Femur (tissue), 1 donor: Measurements from ENCODE around the gene OR2J3.
"Not testable (repeated sequence)": the region's sequence is repeated elsewhere in the genome, so short reads cannot be mapped to it uniquely, and the experiment has no call there.

ENCODE experiments used
- DNase-seq: peaks from one replicate; pipeline ENCODE4 v3.0.0-alpha.2; 2017

OR2J3 gene

GRCh38 chr6:29107758-29108157 lies at the start of gene OR2J3:
Gene OR2J3 (plus strand): TSS chr6:29108058. CDS start chr6:29111891, 3,833 bp downstream.
- DNase-seq = no peak

- no peak for DNase-seq
Observed at GRCh38 chr6:29071831-29072723, 35.8 kb upstream of the OR2J3 start.

GRCh38 chr6:29079203-29079602 lies 28.7 kb upstream of the OR2J3 start:
- no peak for DNase-seq

GRCh38 chr6:29081312-29081711 lies 26.5 kb upstream of the OR2J3 start:
- no peak for DNase-seq

- no peak for DNase-seq
Observed at GRCh38 chr6:29082457-29082856, 25.4 kb upstream of the OR2J3 start.

- no peak for DNase-seq
Observed at GRCh38 chr6:29087213-29087612, 20.6 kb upstream of the OR2J3 start, which contains the start of gene OR2B3. Gene OR2B3 (minus strand): TSS chr6:29087313. CDS start chr6:29087248, 65 bp downstream.

GRCh38 chr6:29092957-29093356 lies 14.9 kb upstream of the OR2J3 start:
- no peak for DNase-seq

GRCh38 chr6:29097803-29098202 lies 10.1 kb upstream of the OR2J3 start:
- no peak for DNase-seq

GRCh38 chr6:29099190-29099589 lies 8.7 kb upstream of the OR2J3 start, which contains the start of gene OR2J1:
Gene OR2J1 (plus strand): TSS chr6:29099490. CDS start chr6:29100943, 1,453 bp downstream.
- DNase-seq = no peak

GRCh38 chr6:29112135-29112534 lies 4.3 kb downstream of the OR2J3 start:
- no peak for DNase-seq

GRCh38 chr6:29114964-29115363 lies 7.1 kb downstream of the OR2J3 start:
- not testable (repeated sequence) for DNase-seq

GRCh38 chr6:29129326-29130012 lies 21.6 kb downstream of the OR2J3 start:
- DNase-seq = no peak

- no peak for DNase-seq
Observed at GRCh38 chr6:29130644-29131043, 22.8 kb downstream of the OR2J3 start.

- DNase-seq = no peak
Observed at GRCh38 chr6:29131691-29132090, 23.8 kb downstream of the OR2J3 start.

- no peak for DNase-seq
Observed at GRCh38 chr6:29137724-29138123, 29.9 kb downstream of the OR2J3 start.

- DNase-seq = no peak
Observed at GRCh38 chr6:29141606-29142005, 33.7 kb downstream of the OR2J3 start.

- DNase-seq = no peak
Observed at GRCh38 chr6:29142309-29142708, 34.5 kb downstream of the OR2J3 start.

GRCh38 chr6:29146179-29146578 lies 38.3 kb downstream of the OR2J3 start:
- DNase-seq = no peak

- DNase-seq = no peak
Observed at GRCh38 chr6:29147074-29147473, 39.2 kb downstream of the OR2J3 start.

- not testable (repeated sequence) for DNase-seq
Observed at GRCh38 chr6:29149444-29149843, 41.6 kb downstream of the OR2J3 start.

GRCh38 chr6:29153083-29153482 lies 45.2 kb downstream of the OR2J3 start:
- no peak for DNase-seq

- not testable (repeated sequence) for DNase-seq
Observed at GRCh38 chr6:29155182-29155581, 47.3 kb downstream of the OR2J3 start.

GRCh38 chr6:29159922-29160321 lies 52.1 kb downstream of the OR2J3 start:
- DNase-seq = not testable (repeated sequence)
